ENCODE measurements around the gene LDLRAD4. TPM values are rescaled to one million over a fixed set of nuclear protein-coding genes. Genes with fewer than 3 reads are reported as not detected.

The LDLRAD4 gene
- total RNA-seq, 4 donors from 2014 or later: 20.4 to 40.4 (median 35.3) TPM

DNA sequence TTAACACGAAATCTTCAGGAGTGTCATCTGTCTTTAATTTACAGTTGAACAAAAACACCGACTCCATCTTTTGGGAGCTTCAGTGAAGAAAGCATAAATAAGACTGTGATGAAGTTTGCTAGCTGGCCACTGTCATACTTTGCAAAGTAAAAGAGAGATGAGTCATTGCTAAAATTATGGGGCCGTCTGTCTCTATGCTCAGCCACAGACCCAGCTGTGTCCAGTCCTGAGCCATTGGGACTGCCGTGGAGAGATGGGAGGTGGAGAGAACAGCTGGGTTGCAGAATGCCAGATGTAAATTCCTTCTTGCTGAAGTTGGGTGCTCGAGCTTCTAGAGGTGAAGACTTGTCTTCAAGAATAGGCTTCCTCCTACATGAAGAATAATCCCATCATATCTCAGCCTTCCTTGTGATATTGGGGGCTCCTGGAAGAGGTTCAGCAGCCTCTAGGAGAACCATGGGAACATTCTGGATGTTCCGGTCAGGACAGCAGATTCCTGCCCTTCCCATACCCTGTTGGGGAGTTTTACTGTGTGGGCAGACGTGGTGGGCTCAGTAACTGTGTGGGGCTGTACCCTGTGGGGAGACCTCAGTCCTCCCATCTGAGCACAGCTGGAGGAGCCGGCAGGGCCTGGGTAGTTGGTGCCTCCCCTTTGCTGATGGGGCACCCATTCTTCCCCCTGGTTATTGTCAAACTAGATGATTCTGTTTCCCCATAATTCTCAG, 71.1 kb downstream of the LDLRAD4 start:
- TF ChIP-seq, protein P1, sequence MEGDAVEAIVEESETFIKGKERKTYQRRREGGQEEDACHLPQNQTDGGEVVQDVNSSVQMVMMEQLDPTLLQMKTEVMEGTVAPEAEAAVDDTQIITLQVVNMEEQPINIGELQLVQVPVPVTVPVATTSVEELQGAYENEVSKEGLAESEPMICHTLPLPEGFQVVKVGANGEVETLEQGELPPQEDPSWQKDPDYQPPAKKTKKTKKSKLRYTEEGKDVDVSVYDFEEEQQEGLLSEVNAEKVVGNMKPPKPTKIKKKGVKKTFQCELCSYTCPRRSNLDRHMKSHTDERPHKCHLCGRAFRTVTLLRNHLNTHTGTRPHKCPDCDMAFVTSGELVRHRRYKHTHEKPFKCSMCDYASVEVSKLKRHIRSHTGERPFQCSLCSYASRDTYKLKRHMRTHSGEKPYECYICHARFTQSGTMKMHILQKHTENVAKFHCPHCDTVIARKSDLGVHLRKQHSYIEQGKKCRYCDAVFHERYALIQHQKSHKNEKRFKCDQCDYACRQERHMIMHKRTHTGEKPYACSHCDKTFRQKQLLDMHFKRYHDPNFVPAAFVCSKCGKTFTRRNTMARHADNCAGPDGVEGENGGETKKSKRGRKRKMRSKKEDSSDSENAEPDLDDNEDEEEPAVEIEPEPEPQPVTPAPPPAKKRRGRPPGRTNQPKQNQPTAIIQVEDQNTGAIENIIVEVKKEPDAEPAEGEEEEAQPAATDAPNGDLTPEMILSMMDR (IDR thresholded peaks at IDR 0.05): no peak
- TF ChIP-seq POLR2AphosphoS5 (IDR thresholded peaks at IDR 0.05) (no peak), EP300 (IDR thresholded peaks at IDR 0.05) (no peak), POLR2A (IDR thresholded peaks at IDR 0.05; ENCODE audit: low read depth) (no peak)
- H3K4me3 ChIP-seq: no peak overlapping the region
- H3K27ac ChIP-seq (replicated peaks in 1 of 4): peak overlapping the region in 2 of 4 donors; percentile 20 to 26
- intact Hi-C loops (cut with DNase I): no loop called here
- H3K27me3 ChIP-seq: no peaks in the 10 kb centered on the region
- 69% methylated on average over 8 of the region's 8 CpGs for WGBS
- DNase-seq (ENCODE audit: extremely low spot score): no peak
- H3K36me3 ChIP-seq: no peaks in the 10 kb centered on the region
- no peaks in the 10 kb centered on the region for H3K9me3 ChIP-seq
- H3K4me1 ChIP-seq: peaks cover 10 to 78% (median 51%) of the 10 kb centered on the region in 4 donors

DNA sequence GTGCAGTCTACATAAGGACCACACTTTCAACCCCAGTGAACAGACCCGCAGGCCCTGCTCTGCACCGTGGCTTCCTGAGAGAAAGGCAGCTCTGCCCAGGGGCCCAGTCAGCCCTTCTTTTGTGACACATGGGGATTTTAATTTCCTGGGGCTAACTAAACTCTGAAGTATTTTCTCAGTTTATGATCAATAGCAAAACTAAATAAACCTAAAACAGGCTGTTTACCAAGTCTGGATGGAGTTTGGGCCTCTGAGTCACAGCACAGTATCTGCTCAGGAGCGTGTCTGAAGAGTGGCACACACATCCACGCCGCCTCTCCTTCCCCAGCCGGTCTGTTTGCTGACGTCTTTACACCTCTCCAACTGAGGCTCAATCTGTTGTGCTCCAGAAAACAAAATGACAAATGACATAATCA, 72.3 kb downstream of the LDLRAD4 start:
- Histone ChIP-seq H3K4me3 (no peak overlapping the region), H3K27ac (replicated peaks in 1 of 4) (peak overlapping the region in 1 of 4 donors; percentile 14), H3K27me3 (no peaks in the 10 kb centered on the region), H3K36me3 (no peaks in the 10 kb centered on the region), H3K4me1 (peaks cover 4 to 67% (median 40%) of the 10 kb centered on the region in 4 donors), H3K9me3 (no peaks in the 10 kb centered on the region)
- intact Hi-C loops (cut with DNase I): no loop called here
- no peak for DNase-seq (ENCODE audit: extremely low spot score)
- WGBS: 97% methylated on average over 6 of the region's 7 CpGs
- TF ChIP-seq, protein P1 (IDR thresholded peaks at IDR 0.05): no peak
- TF ChIP-seq POLR2AphosphoS5 (IDR thresholded peaks at IDR 0.05) (no peak), POLR2A (IDR thresholded peaks at IDR 0.05; ENCODE audit: low read depth) (no peak), EP300 (IDR thresholded peaks at IDR 0.05) (no peak)

DNA sequence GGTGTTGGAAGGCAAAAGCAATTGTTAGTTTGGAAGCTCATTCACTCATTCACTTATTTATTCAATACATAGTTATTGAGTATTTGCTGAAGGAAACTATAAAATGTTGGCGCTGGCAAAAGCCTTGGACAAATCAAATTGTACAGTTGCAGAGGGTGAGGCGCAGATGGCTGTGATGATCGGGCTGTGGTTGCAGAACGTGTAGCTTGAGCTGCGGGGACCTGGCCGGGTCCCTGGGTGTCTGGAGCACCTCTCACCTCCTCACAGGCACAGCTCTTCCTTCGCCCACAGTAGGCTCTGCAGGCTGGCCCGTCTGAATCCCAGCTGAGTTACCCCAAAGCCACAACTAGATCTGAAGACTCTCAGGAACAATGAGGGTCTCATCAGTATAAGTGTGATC, 72.7 kb downstream of the LDLRAD4 start:
- Histone ChIP-seq H3K27ac (replicated peaks in 1 of 4) (peak overlapping the region in 1 of 4 donors; percentile 14), H3K27me3 (no peaks in the 10 kb centered on the region), H3K4me1 (peaks cover 4 to 63% (median 38%) of the 10 kb centered on the region in 4 donors), H3K36me3 (no peaks in the 10 kb centered on the region), H3K9me3 (no peaks in the 10 kb centered on the region), H3K4me3 (no peak overlapping the region)
- WGBS: 95% methylated on average over 8 of the region's 8 CpGs
- intact Hi-C loops (cut with DNase I): no loop called here
- no peak for DNase-seq (ENCODE audit: extremely low spot score)
- TF ChIP-seq, protein P1 (IDR thresholded peaks at IDR 0.05): no peak
- TF ChIP-seq POLR2AphosphoS5 (IDR thresholded peaks at IDR 0.05): no peak
- no peak for TF ChIP-seq POLR2A (IDR thresholded peaks at IDR 0.05; ENCODE audit: low read depth)

- 82% methylated on average over 7 of the region's 7 CpGs for WGBS
- peaks cover 4 to 59% (median 36%) of the 10 kb centered on the region in 4 donors for H3K4me1 ChIP-seq
- intact Hi-C loops (cut with DNase I): no loop called here
- no peak overlapping the region for H3K27ac ChIP-seq (replicated peaks in 1 of 4)
- H3K4me3 ChIP-seq: no peak overlapping the region
- H3K36me3 ChIP-seq: no peaks in the 10 kb centered on the region
- no peak for TF ChIP-seq EP300 (IDR thresholded peaks at IDR 0.05)
- no peak for TF ChIP-seq POLR2A (IDR thresholded peaks at IDR 0.05; ENCODE audit: low read depth)
- TF ChIP-seq POLR2AphosphoS5 (IDR thresholded peaks at IDR 0.05): no peak
- no peaks in the 10 kb centered on the region for H3K27me3 ChIP-seq
- no peak for DNase-seq (ENCODE audit: extremely low spot score)
- no peaks in the 10 kb centered on the region for H3K9me3 ChIP-seq
Observed at GRCh38 chr18:13291745-13292447, 73.3 kb downstream of the LDLRAD4 start.

- Histone ChIP-seq H3K4me1 (peaks cover 4 to 58% (median 36%) of the 10 kb centered on the region in 4 donors), H3K27me3 (no peaks in the 10 kb centered on the region), H3K9me3 (no peaks in the 10 kb centered on the region), H3K36me3 (no peaks in the 10 kb centered on the region), H3K4me3 (no peak overlapping the region), H3K27ac (replicated peaks in 1 of 4) (no peak overlapping the region)
- TF ChIP-seq, protein P1 (IDR thresholded peaks at IDR 0.05): no peak
- intact Hi-C loops (cut with DNase I): no loop called here
- no peak for DNase-seq (ENCODE audit: extremely low spot score)
- 95% methylated on average over 12 of the region's 12 CpGs for WGBS
Observed at GRCh38 chr18:13292736-13293135, 74.2 kb downstream of the LDLRAD4 start.
